LNCaP clone FGC (cell line): ENCODE data around the gene TXLNB.

Source experiments
- DNase-seq: peaks from one replicate; pipeline ENCODE4 v3.0.0-alpha.2; 2011; ENCODE audit warnings: low read depth
- H3K4me3 ChIP-seq: 2 replicates; pipeline ENCODE4 v1.5.1; 2011; ENCODE audit warnings: mild to moderate bottlenecking, low read depth, low read length, control low read depth
- TF ChIP-seq, protein P1 (sequence below): IDR thresholded peaks from 2 replicates; pipeline ENCODE4 v1.5.1; 2012; ENCODE audit warnings: mild to moderate bottlenecking; ENCODE audit not compliant: control insufficient read depth, insufficient read depth; ENCODE audit errors: extremely low read depth

TXLNB gene

DNA sequence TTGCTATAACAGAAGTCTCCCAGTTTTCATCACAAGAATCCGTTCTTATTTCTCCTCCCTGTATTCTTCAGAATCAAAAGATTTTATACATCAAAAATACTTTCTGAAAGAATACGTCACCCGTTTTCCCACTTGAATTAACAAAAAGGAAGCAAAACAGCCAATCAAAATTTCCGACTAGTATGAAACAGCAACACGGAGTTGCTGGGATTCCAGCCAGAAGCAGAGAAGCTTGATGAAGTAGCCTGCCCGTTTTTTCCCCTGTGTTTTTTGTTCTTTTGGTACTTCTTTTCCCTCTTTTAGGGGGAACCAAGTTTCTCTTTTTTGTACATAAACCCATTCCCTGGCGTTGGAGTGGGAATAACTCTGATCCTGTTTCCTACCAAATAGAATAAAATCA is 14.6 kb downstream of the TXLNB start:
- DNase-seq, result no peak
- H3K4me3 ChIP-seq, result no peak overlapping the region
- TF ChIP-seq, protein P1, sequence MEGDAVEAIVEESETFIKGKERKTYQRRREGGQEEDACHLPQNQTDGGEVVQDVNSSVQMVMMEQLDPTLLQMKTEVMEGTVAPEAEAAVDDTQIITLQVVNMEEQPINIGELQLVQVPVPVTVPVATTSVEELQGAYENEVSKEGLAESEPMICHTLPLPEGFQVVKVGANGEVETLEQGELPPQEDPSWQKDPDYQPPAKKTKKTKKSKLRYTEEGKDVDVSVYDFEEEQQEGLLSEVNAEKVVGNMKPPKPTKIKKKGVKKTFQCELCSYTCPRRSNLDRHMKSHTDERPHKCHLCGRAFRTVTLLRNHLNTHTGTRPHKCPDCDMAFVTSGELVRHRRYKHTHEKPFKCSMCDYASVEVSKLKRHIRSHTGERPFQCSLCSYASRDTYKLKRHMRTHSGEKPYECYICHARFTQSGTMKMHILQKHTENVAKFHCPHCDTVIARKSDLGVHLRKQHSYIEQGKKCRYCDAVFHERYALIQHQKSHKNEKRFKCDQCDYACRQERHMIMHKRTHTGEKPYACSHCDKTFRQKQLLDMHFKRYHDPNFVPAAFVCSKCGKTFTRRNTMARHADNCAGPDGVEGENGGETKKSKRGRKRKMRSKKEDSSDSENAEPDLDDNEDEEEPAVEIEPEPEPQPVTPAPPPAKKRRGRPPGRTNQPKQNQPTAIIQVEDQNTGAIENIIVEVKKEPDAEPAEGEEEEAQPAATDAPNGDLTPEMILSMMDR, result no peak

- no peak for DNase-seq
- TF ChIP-seq, protein P1, result no peak
- H3K4me3 ChIP-seq, result no peak overlapping the region
These were observed 16.3 kb downstream of the TXLNB start for GRCh38 chr6:139275279-139276055.

DNA sequence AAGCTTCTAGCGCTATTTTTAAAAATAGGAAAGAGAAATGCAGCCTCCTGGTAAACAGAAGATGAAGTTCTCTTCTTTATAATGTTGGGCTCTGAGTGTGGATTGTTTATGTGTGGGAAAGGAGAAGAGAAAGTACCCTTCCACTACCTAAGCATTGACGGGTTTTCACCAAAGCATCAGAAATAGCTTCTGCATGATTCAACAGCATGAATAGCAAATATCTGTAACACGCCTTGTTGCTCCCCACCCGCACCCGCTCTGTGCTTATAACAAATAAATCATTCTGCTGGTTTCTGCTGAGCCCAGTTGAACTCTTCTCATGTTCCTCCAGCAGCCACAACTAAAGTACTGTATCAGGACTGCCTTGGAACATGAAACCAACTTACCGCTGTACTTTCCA is 20.7 kb downstream of the TXLNB start:
- TF ChIP-seq, protein P1, result no peak
- no peak for DNase-seq
- H3K4me3 ChIP-seq, result no peak overlapping the region

DNA sequence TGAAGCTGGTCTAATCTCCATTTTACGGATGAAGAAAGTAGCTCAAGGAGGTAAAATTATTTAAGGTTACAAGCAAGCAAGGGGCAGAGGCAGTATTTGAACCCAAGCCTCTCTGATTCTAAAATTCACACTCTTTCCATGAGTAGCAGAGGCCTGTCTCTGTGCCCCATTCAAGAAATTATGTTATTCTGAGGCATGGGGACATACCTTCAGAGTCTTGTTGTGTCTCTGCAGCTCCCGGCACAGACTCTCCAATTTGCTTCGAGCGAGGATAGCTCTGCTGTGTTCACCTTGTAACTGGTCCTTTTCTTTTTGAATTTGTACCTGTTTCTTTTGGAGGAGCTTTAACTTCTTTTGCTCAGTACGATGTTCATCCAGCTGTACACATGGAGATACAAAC is 21.5 kb downstream of the TXLNB start:
- TF ChIP-seq, protein P1, result no peak
- H3K4me3 ChIP-seq, result no peak overlapping the region
- DNase-seq, result no peak

GRCh38 chr6:139265512-139266190 is 26.1 kb downstream of the TXLNB start:
- peak; percentile 93 for DNase-seq
- TF ChIP-seq, protein P1, result no peak
- H3K4me3 ChIP-seq, result no peak overlapping the region

DNA sequence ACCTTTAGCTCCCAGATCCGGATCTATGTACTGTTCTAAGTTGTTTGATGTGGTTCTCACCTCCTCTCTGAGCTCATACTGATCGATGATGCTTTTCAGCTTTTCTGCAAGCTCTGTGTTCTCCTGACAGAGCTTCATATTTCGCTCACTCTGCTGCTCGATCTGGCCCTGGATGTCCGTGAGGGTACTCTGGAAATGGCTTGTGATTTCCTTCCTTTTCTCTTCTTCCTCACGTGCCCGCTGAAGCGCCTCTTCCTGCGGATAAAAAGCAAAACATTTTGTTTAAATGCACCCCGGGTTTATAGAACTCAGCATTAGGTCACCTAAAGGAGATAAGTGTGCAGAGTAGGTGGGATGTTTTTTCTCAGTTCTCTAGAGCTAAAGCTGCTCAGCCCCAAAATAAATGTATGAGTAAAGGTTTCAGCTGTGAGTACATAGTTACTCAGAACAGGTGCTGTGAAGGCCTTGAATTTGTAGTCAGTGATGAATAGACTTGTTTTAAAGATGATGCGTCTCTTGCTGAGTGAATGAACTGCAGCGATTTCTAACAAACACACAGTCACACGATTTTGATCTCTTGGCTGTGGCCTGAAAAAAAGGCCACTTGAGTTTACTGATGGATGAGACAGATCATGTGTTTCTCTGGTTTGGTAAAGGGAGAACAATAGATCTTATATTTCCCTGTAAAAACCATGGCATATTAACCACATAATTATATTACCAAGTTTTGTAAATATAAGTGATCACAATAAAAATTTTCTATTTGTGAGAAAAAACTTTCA is 29.1 kb downstream of the TXLNB start:
- TF ChIP-seq, protein P1, result no peak
- DNase-seq, result no peak
- no peak overlapping the region for H3K4me3 ChIP-seq
